Measurements from ENCODE around the gene DSCAML1. TPM values are rescaled to one million over a fixed set of nuclear protein-coding genes. Genes with fewer than 3 reads are reported as not detected.

The DSCAML1 gene
- total RNA-seq, 1 donor from 2014 or later, result 0.09 TPM

DNA sequence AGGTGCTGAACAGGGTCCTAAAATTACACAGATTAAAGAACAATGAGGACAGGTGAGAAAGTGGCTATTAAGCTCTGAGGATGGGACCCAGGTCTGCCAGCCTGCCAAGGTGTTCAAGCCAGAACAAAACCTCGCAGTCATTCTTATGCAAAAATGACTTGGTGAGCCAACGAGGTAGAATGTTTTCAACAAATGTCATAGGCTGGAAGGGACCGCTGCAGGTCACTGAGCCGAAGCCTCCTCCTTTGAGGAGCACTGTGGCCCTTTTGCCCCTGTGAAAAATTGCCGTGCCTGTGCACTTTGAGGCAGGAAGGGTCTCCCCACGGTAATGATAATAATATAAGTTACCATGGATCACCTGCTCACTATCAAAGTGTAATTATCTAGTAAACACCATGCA, 216.2 kb downstream of the DSCAML1 start:
- no peak for DNase-seq (ENCODE audit: low read depth, low spot score)
- H3K27me3 Mint-ChIP-seq (ENCODE audit: low read depth), result peaks cover 6% of the 10 kb centered on the region
- H3K4me1 Mint-ChIP-seq, result peaks cover 28% of the 10 kb centered on the region
- TF ChIP-seq CTCF (conservative IDR thresholded peaks at IDR 0.05), result no peak
- H3K27ac Mint-ChIP-seq (ENCODE audit: unreplicated experiment), result no peak overlapping the region
- H3K4me3 Mint-ChIP-seq, result no peak overlapping the region
- H3K36me3 Mint-ChIP-seq (ENCODE audit: low read depth), result no peaks in the 10 kb centered on the region
- H3K9me3 Mint-ChIP-seq, result no peaks in the 10 kb centered on the region

DNA sequence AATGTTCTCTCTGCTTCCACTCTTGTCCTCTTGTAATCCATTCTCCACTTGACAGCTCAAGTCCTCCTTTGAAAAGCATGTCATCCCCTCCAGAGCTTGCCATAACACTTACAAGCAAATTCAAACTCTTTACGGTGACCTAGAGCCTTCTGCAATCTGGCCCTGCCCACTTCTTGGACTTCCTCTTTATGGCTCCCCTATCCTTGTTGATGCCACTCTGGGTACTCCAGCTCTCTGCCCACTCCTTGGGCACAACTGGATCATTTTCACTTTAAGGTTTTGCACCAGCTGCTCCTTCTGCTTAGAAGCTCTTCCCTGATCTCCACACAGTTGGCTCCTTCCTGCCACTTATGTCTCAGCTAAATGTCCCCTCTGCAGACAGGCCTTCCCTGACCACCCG, 217.9 kb downstream of the DSCAML1 start:
- no peak overlapping the region for H3K27ac Mint-ChIP-seq (ENCODE audit: unreplicated experiment)
- H3K4me3 Mint-ChIP-seq, result no peak overlapping the region
- DNase-seq (ENCODE audit: low read depth, low spot score), result no peak

GRCh38 chr11:117575856-117576255, 221.2 kb downstream of the DSCAML1 start:
- no peaks in the 10 kb centered on the region for H3K9me3 Mint-ChIP-seq
- DNase-seq (ENCODE audit: low read depth, low spot score), result no peak
- H3K4me1 Mint-ChIP-seq, result no peaks in the 10 kb centered on the region
- no peak for TF ChIP-seq CTCF (conservative IDR thresholded peaks at IDR 0.05)
- H3K36me3 Mint-ChIP-seq (ENCODE audit: low read depth), result no peaks in the 10 kb centered on the region
- H3K4me3 Mint-ChIP-seq, result no peak overlapping the region
- H3K27ac Mint-ChIP-seq (ENCODE audit: unreplicated experiment), result no peak overlapping the region
- H3K27me3 Mint-ChIP-seq (ENCODE audit: low read depth), result peaks cover 6% of the 10 kb centered on the region

More for the DNA sequence above, 217.9 kb downstream of the DSCAML1 start:
- Mint-ChIP-seq H3K36me3 (ENCODE audit: low read depth) (no peaks in the 10 kb centered on the region), H3K27me3 (ENCODE audit: low read depth) (peaks cover 6% of the 10 kb centered on the region), H3K4me1 (peaks cover 19% of the 10 kb centered on the region), H3K9me3 (no peaks in the 10 kb centered on the region)
- TF ChIP-seq CTCF (conservative IDR thresholded peaks at IDR 0.05), result no peak

DNA sequence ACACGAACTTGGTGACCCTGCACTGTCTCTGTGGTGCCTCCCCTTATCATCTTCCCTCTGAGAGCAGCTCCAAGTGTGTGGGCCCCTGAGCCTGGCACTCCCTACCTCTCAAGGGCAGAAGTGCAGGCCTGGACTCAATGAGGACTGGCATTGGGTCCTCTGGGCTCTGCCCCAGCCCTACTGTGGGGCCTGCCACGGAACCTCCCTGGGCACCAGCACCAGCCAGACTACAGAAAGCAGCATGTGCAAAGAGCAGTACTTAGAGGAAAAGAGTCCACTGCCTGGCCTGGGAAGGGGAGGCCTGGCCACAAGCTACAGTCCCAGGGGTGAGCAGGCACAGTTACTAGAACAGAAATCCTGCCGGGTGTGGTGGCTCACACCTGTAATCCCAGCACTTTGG, 222.5 kb downstream of the DSCAML1 start:
- Mint-ChIP-seq H3K4me1 (no peaks in the 10 kb centered on the region), H3K9me3 (no peaks in the 10 kb centered on the region), H3K4me3 (no peak overlapping the region), H3K36me3 (ENCODE audit: low read depth) (no peaks in the 10 kb centered on the region), H3K27me3 (ENCODE audit: low read depth) (peaks cover 6% of the 10 kb centered on the region), H3K27ac (ENCODE audit: unreplicated experiment) (no peak overlapping the region)
- DNase-seq (ENCODE audit: low read depth, low spot score), result no peak
- TF ChIP-seq CTCF (conservative IDR thresholded peaks at IDR 0.05), result no peak

DNA sequence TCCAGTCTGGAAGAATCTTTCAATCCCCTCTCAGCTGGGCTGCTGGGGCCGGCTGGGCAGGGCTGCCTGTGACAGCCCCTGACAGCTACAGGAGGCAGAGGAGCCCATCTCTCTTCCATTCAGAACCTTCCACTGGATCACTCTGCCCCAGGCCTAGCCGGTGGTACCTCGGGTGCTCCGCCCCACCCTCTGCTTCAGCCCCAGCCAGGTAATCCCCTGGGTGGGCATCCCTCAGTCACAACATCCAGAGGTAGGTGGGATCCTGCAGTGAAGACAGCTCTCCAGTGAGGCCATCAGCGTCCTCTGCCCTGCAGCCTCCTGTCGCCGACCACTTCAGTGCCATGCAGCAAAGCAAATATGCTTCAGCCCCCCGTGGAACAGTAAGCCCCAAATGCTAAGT, 223.7 kb downstream of the DSCAML1 start:
- no peak for TF ChIP-seq CTCF (conservative IDR thresholded peaks at IDR 0.05)
- Mint-ChIP-seq H3K27me3 (ENCODE audit: low read depth) (no peaks in the 10 kb centered on the region), H3K4me1 (no peaks in the 10 kb centered on the region), H3K4me3 (no peak overlapping the region), H3K9me3 (peaks cover 2% of the 10 kb centered on the region), H3K36me3 (ENCODE audit: low read depth) (no peaks in the 10 kb centered on the region), H3K27ac (ENCODE audit: unreplicated experiment) (no peak overlapping the region)
- no peak for DNase-seq (ENCODE audit: low read depth, low spot score)

DNA sequence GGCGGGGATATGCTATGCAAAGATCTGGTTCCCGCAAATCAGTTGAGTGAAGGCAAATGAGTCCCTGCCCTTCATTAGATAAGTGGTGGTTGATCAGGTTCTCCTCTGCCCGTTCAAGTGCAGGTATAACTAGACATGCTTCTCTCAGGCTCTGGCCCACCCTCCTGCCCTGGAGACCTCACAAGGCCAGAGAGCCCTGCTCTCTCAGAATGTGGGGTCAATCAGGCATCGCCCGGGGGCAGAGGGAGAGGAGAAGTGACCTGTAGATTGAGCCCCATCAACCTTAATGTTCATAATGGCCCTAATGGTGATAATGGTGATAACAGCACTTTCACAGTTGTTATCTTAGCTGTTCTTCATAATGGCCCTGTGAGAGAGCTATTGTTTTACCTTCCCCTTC, 224.3 kb downstream of the DSCAML1 start:
- DNase-seq (ENCODE audit: low read depth, low spot score), result no peak
- no peak overlapping the region for H3K4me3 Mint-ChIP-seq
- TF ChIP-seq CTCF (conservative IDR thresholded peaks at IDR 0.05), result no peak
- H3K4me1 Mint-ChIP-seq, result no peaks in the 10 kb centered on the region
- H3K27me3 Mint-ChIP-seq (ENCODE audit: low read depth), result no peaks in the 10 kb centered on the region
- peaks cover 2% of the 10 kb centered on the region for H3K9me3 Mint-ChIP-seq
- H3K36me3 Mint-ChIP-seq (ENCODE audit: low read depth), result no peaks in the 10 kb centered on the region
- H3K27ac Mint-ChIP-seq (ENCODE audit: unreplicated experiment), result no peak overlapping the region

Measured in neural crest cell (in vitro differentiated cells).